Measurements from ENCODE around the gene SLC35F1.

SLC35F1 gene

GRCh38 chr6:118307581-118307980, 400.5 kb downstream of the SLC35F1 start:
- CTCF ChIA-PET, result no interaction called here

GRCh38 chr6:118309337-118310093, 402.5 kb downstream of the SLC35F1 start:
- no peak for TF ChIP-seq SUZ12 (IDR thresholded peaks at IDR 0.05)
- no peak for TF ChIP-seq HDGF (IDR thresholded peaks at IDR 0.05; ENCODE audit: borderline replicate concordance)
- TF ChIP-seq LEF1 (IDR thresholded peaks at IDR 0.05; ENCODE audit: borderline replicate concordance), result no peak
- no peak for TF ChIP-seq ELF4 (IDR thresholded peaks at IDR 0.05)
- TF ChIP-seq FOXM1 (IDR thresholded peaks at IDR 0.05; ENCODE audit: borderline replicate concordance), result no peak
- no peak for TF ChIP-seq SP1 (IDR thresholded peaks at IDR 0.05)
- TF ChIP-seq PKNOX1 (IDR thresholded peaks at IDR 0.05), result no peak
- no peak for TF ChIP-seq FOXK2 (IDR thresholded peaks at IDR 0.05)
- TF ChIP-seq L3MBTL2 (conservative IDR thresholded peaks at IDR 0.05), result no peak
- TF ChIP-seq BHLHE40 (IDR thresholded peaks at IDR 0.05; ENCODE audit: borderline replicate concordance), result no peak
- TF ChIP-seq FOXA1 (IDR thresholded peaks at IDR 0.05), result no peak
- TF ChIP-seq CTBP1 (IDR thresholded peaks at IDR 0.05; ENCODE audit: borderline replicate concordance), result no peak
- no peak for TF ChIP-seq ARNT (IDR thresholded peaks at IDR 0.05)
- no peak for TF ChIP-seq ZNF384 (IDR thresholded peaks at IDR 0.05)
- TF ChIP-seq NFRKB (IDR thresholded peaks at IDR 0.05), result no peak
- TF ChIP-seq TARDBP (IDR thresholded peaks at IDR 0.05), result no peak
- no peak for DNase-seq (ENCODE audit: extremely low spot score)
- ChIA-PET POLR2A (no interaction called here), CTCF (interaction anchor here (0.9 kb wide), 1 partner anchor 11 kb away, joined by 3 read pairs; no protein-coding TSS in a partner anchor)

More at GRCh38 chr6:118307581-118307980, 400.5 kb downstream of the SLC35F1 start:
- no peak for DNase-seq (ENCODE audit: extremely low spot score)
- POLR2A ChIA-PET, result no interaction called here
- no peak for TF ChIP-seq BHLHE40 (IDR thresholded peaks at IDR 0.05; ENCODE audit: borderline replicate concordance)
- TF ChIP-seq TARDBP (IDR thresholded peaks at IDR 0.05), result no peak
- no peak for TF ChIP-seq ZNF384 (IDR thresholded peaks at IDR 0.05)
- TF ChIP-seq FOXA1 (IDR thresholded peaks at IDR 0.05), result no peak

- no peak for DNase-seq (ENCODE audit: extremely low spot score)
- POLR2A ChIA-PET, result no interaction called here
- CTCF ChIA-PET, result no interaction called here
- TF ChIP-seq ELF4 (IDR thresholded peaks at IDR 0.05), result no peak
Measured at GRCh38 chr6:118313208-118313607, 406.1 kb downstream of the SLC35F1 start.

GRCh38 chr6:118313762-118314161, 406.7 kb downstream of the SLC35F1 start:
- ChIA-PET CTCF (no interaction called here), POLR2A (no interaction called here)
- no peak for TF ChIP-seq PKNOX1 (IDR thresholded peaks at IDR 0.05)
- TF ChIP-seq L3MBTL2 (conservative IDR thresholded peaks at IDR 0.05), result no peak
- no peak for TF ChIP-seq SP1 (IDR thresholded peaks at IDR 0.05)
- TF ChIP-seq LEF1 (IDR thresholded peaks at IDR 0.05; ENCODE audit: borderline replicate concordance), result no peak
- no peak for TF ChIP-seq ZNF384 (IDR thresholded peaks at IDR 0.05)
- TF ChIP-seq FOXM1 (IDR thresholded peaks at IDR 0.05; ENCODE audit: borderline replicate concordance), result no peak
- TF ChIP-seq CTBP1 (IDR thresholded peaks at IDR 0.05; ENCODE audit: borderline replicate concordance), result no peak
- TF ChIP-seq TARDBP (IDR thresholded peaks at IDR 0.05), result no peak
- TF ChIP-seq FOXK2 (IDR thresholded peaks at IDR 0.05), result no peak
- TF ChIP-seq HDGF (IDR thresholded peaks at IDR 0.05; ENCODE audit: borderline replicate concordance), result no peak
- TF ChIP-seq ELF4 (IDR thresholded peaks at IDR 0.05), result no peak
- TF ChIP-seq NFRKB (IDR thresholded peaks at IDR 0.05), result no peak
- no peak for TF ChIP-seq FOXA1 (IDR thresholded peaks at IDR 0.05)
- no peak for TF ChIP-seq SUZ12 (IDR thresholded peaks at IDR 0.05)
- no peak for TF ChIP-seq ARNT (IDR thresholded peaks at IDR 0.05)
- TF ChIP-seq BHLHE40 (IDR thresholded peaks at IDR 0.05; ENCODE audit: borderline replicate concordance), result no peak
- no peak for DNase-seq (ENCODE audit: extremely low spot score)

- POLR2A ChIA-PET, result no interaction called here
- no peak for DNase-seq (ENCODE audit: extremely low spot score)
- CTCF ChIA-PET, result no interaction called here
- TF ChIP-seq CTBP1 (IDR thresholded peaks at IDR 0.05; ENCODE audit: borderline replicate concordance) (no peak), TARDBP (IDR thresholded peaks at IDR 0.05) (no peak), ZNF384 (IDR thresholded peaks at IDR 0.05) (no peak), FOXM1 (IDR thresholded peaks at IDR 0.05; ENCODE audit: borderline replicate concordance) (no peak), PKNOX1 (IDR thresholded peaks at IDR 0.05) (no peak), SP1 (IDR thresholded peaks at IDR 0.05) (no peak), HDGF (IDR thresholded peaks at IDR 0.05; ENCODE audit: borderline replicate concordance) (no peak), FOXK2 (IDR thresholded peaks at IDR 0.05) (no peak), L3MBTL2 (conservative IDR thresholded peaks at IDR 0.05) (no peak), LEF1 (IDR thresholded peaks at IDR 0.05; ENCODE audit: borderline replicate concordance) (no peak)
Measured at GRCh38 chr6:118316796-118317384, 409.8 kb downstream of the SLC35F1 start.
